NCI-H1105 treated with DMSO at 0.1 percent for 48 hours (cell line): ENCODE data around the gene NAPG.
"Not testable (repeated sequence)": the region's sequence is repeated elsewhere in the genome, so short reads cannot be mapped to it uniquely, and the experiment has no call there.

ENCODE experiments used
- DNase-seq: peaks from one replicate; lab custom pipeline; 2025; lab: John Stamatoyannopoulos, UW

The NAPG gene

GRCh38 chr18:10514601-10515000, 11.2 kb upstream of the NAPG start:
- no peak for DNase-seq

GRCh38 chr18:10515456-10515855, 10.4 kb upstream of the NAPG start:
- DNase-seq: no peak

GRCh38 chr18:10516078-10516477, 9.7 kb upstream of the NAPG start:
- DNase-seq: no peak

- no peak for DNase-seq
Measured at GRCh38 chr18:10518595-10519255, 7.1 kb upstream of the NAPG start.

- no peak for DNase-seq
Measured at GRCh38 chr18:10519366-10519765, 6.5 kb upstream of the NAPG start.

GRCh38 chr18:10519999-10520935, 5.6 kb upstream of the NAPG start:
- DNase-seq: peak; percentile 63

- no peak for DNase-seq
Measured at GRCh38 chr18:10521566-10521965, 4.3 kb upstream of the NAPG start.

- DNase-seq: no peak
Measured at GRCh38 chr18:10522574-10522973, 3.3 kb upstream of the NAPG start.

- DNase-seq: no peak
Measured at GRCh38 chr18:10523544-10523943, 2.3 kb upstream of the NAPG start.

- DNase-seq: no peak
Measured at GRCh38 chr18:10524507-10525370, 1.1 kb upstream of the NAPG start.

GRCh38 chr18:10525371-10525691, 496 bp upstream of the NAPG start:
- no peak for DNase-seq

- DNase-seq: no peak
Measured at GRCh38 chr18:10526561-10526949, 728 bp downstream of the NAPG start.

GRCh38 chr18:10528439-10528838, 2.6 kb downstream of the NAPG start:
- no peak for DNase-seq

- DNase-seq: no peak
Measured at GRCh38 chr18:10530002-10530401, 4.2 kb downstream of the NAPG start.

- no peak for DNase-seq
Measured at GRCh38 chr18:10530852-10531251, 5.0 kb downstream of the NAPG start.

- DNase-seq: no peak
Measured at GRCh38 chr18:10533111-10533510, 7.3 kb downstream of the NAPG start.

- DNase-seq: no peak
Measured at GRCh38 chr18:10536280-10536679, 10.5 kb downstream of the NAPG start.

- DNase-seq: no peak
Measured at GRCh38 chr18:10537765-10538164, 11.9 kb downstream of the NAPG start.

GRCh38 chr18:10539124-10539523, 13.3 kb downstream of the NAPG start:
- DNase-seq: not testable (repeated sequence)

- DNase-seq: no peak
Measured at GRCh38 chr18:10543277-10543676, 17.4 kb downstream of the NAPG start.

GRCh38 chr18:10544093-10544748, 18.4 kb downstream of the NAPG start:
- no peak for DNase-seq
